ENCODE data around the gene NAALAD2. TPM values are rescaled to one million over a fixed set of nuclear protein-coding genes. Genes with fewer than 3 reads are reported as not detected.

NAALAD2 gene
- total RNA-seq, 1 donor from 2014 or later, result 3.1 TPM

- H3K9ac ChIP-seq (ENCODE audit: low read length), result no peak overlapping the region
- FAIRE-seq, result no peak
- no peaks in the 10 kb centered on the region for H4K20me1 ChIP-seq (ENCODE audit: insufficient read depth, low read length)
- TF ChIP-seq CTCF (IDR thresholded peaks at IDR 0.05; ENCODE audit: insufficient read depth, low read depth, low read length) (no peak), EZH2 (IDR thresholded peaks at IDR 0.05; ENCODE audit: insufficient read depth, low read length) (no peak)
- H3K4me1 Mint-ChIP-seq (ENCODE audit: low read depth, unreplicated experiment), result peaks cover 5% of the 10 kb centered on the region
- no peak for DNase-seq (ENCODE audit: low read depth)
- no peaks in the 10 kb centered on the region for H3K9me3 ChIP-seq (ENCODE audit: insufficient read depth, low read depth, low read length)
- no peak overlapping the region for H3K4me2 ChIP-seq (ENCODE audit: low read length)
- H3K27ac ChIP-seq (ENCODE audit: low read depth, low read length), result no peak overlapping the region
- H3K9me3 Mint-ChIP-seq (ENCODE audit: unreplicated experiment), result no peaks in the 10 kb centered on the region
- no peaks in the 10 kb centered on the region for H3K36me3 ChIP-seq (ENCODE audit: insufficient read depth, low read length)
- no peaks in the 10 kb centered on the region for H3K36me3 Mint-ChIP-seq (ENCODE audit: low read depth, unreplicated experiment)
- H3K27me3 Mint-ChIP-seq (ENCODE audit: low read depth, unreplicated experiment), result no peaks in the 10 kb centered on the region
- H3K27me3 ChIP-seq (ENCODE audit: insufficient read depth, low read length), result no peaks in the 10 kb centered on the region
- H3K4me1 ChIP-seq (ENCODE audit: insufficient read depth, low read length), result no peaks in the 10 kb centered on the region
- no peak overlapping the region for H3K4me3 ChIP-seq (ENCODE audit: insufficient read depth, low read depth, low read length)
- no peaks in the 10 kb centered on the region for H3K79me2 ChIP-seq (ENCODE audit: insufficient read depth, low read length)
- no peak overlapping the region for H3K27ac Mint-ChIP-seq (ENCODE audit: unreplicated experiment)
- H2AFZ ChIP-seq (ENCODE audit: low read depth, low read length), result no peak overlapping the region
- no peak overlapping the region for H3K4me3 Mint-ChIP-seq (ENCODE audit: unreplicated experiment)
These were observed 34.1 kb downstream of the NAALAD2 start for GRCh38 chr11:90168571-90168970.

- TF ChIP-seq EZH2 (IDR thresholded peaks at IDR 0.05; ENCODE audit: insufficient read depth, low read length) (no peak), CTCF (IDR thresholded peaks at IDR 0.05; ENCODE audit: insufficient read depth, low read depth, low read length) (no peak)
- Mint-ChIP-seq H3K27ac (ENCODE audit: unreplicated experiment) (no peak overlapping the region), H3K9me3 (ENCODE audit: unreplicated experiment) (no peaks in the 10 kb centered on the region), H3K4me3 (ENCODE audit: unreplicated experiment) (no peak overlapping the region), H3K4me1 (ENCODE audit: low read depth, unreplicated experiment) (peaks cover 5% of the 10 kb centered on the region), H3K36me3 (ENCODE audit: low read depth, unreplicated experiment) (no peaks in the 10 kb centered on the region), H3K27me3 (ENCODE audit: low read depth, unreplicated experiment) (no peaks in the 10 kb centered on the region)
- no peaks in the 10 kb centered on the region for H3K36me3 ChIP-seq (ENCODE audit: insufficient read depth, low read length)
- FAIRE-seq (no peak), DNase-seq (ENCODE audit: low read depth) (no peak)
- no peaks in the 10 kb centered on the region for H3K27me3 ChIP-seq (ENCODE audit: insufficient read depth, low read length)
- no peaks in the 10 kb centered on the region for H3K4me1 ChIP-seq (ENCODE audit: insufficient read depth, low read length)
- H3K27ac ChIP-seq (ENCODE audit: low read depth, low read length), result no peak overlapping the region
- H3K79me2 ChIP-seq (ENCODE audit: insufficient read depth, low read length), result no peaks in the 10 kb centered on the region
- H2AFZ ChIP-seq (ENCODE audit: low read depth, low read length), result no peak overlapping the region
- H3K4me3 ChIP-seq (ENCODE audit: insufficient read depth, low read depth, low read length), result no peak overlapping the region
- H4K20me1 ChIP-seq (ENCODE audit: insufficient read depth, low read length), result no peaks in the 10 kb centered on the region
- no peak overlapping the region for H3K4me2 ChIP-seq (ENCODE audit: low read length)
- no peak overlapping the region for H3K9ac ChIP-seq (ENCODE audit: low read length)
- H3K9me3 ChIP-seq (ENCODE audit: insufficient read depth, low read depth, low read length), result no peaks in the 10 kb centered on the region
These were observed 36.9 kb downstream of the NAALAD2 start for GRCh38 chr11:90171359-90171758.

GRCh38 chr11:90176069-90176468 is 41.6 kb downstream of the NAALAD2 start:
- peaks cover 5% of the 10 kb centered on the region for H3K4me1 Mint-ChIP-seq (ENCODE audit: low read depth, unreplicated experiment)
- Histone ChIP-seq H3K27me3 (ENCODE audit: insufficient read depth, low read length) (no peaks in the 10 kb centered on the region), H3K4me2 (ENCODE audit: low read length) (no peak overlapping the region), H3K27ac (ENCODE audit: low read depth, low read length) (no peak overlapping the region), H3K4me3 (ENCODE audit: insufficient read depth, low read depth, low read length) (no peak overlapping the region), H3K9me3 (ENCODE audit: insufficient read depth, low read depth, low read length) (no peaks in the 10 kb centered on the region), H4K20me1 (ENCODE audit: insufficient read depth, low read length) (no peaks in the 10 kb centered on the region), H3K9ac (ENCODE audit: low read length) (no peak overlapping the region), H3K79me2 (ENCODE audit: insufficient read depth, low read length) (no peaks in the 10 kb centered on the region), H2AFZ (ENCODE audit: low read depth, low read length) (no peak overlapping the region), H3K36me3 (ENCODE audit: insufficient read depth, low read length) (no peaks in the 10 kb centered on the region), H3K4me1 (ENCODE audit: insufficient read depth, low read length) (no peaks in the 10 kb centered on the region)
- FAIRE-seq, result no peak
- DNase-seq (ENCODE audit: low read depth), result no peak
- H3K36me3 Mint-ChIP-seq (ENCODE audit: low read depth, unreplicated experiment), result no peaks in the 10 kb centered on the region
- H3K27me3 Mint-ChIP-seq (ENCODE audit: low read depth, unreplicated experiment), result no peaks in the 10 kb centered on the region
- TF ChIP-seq CTCF (IDR thresholded peaks at IDR 0.05; ENCODE audit: insufficient read depth, low read depth, low read length) (no peak), EZH2 (IDR thresholded peaks at IDR 0.05; ENCODE audit: insufficient read depth, low read length) (no peak)
- no peak overlapping the region for H3K4me3 Mint-ChIP-seq (ENCODE audit: unreplicated experiment)
- no peaks in the 10 kb centered on the region for H3K9me3 Mint-ChIP-seq (ENCODE audit: unreplicated experiment)
- no peak overlapping the region for H3K27ac Mint-ChIP-seq (ENCODE audit: unreplicated experiment)

Measured in astrocyte (in vitro differentiated cells and primary cell).